22Rv1 (cell line): ENCODE data around the gene PTH2.

Source experiments
- H3K27ac ChIP-seq: fragments of 450-650 bp; 2 replicates; pipeline ENCODE4 v1.5.1; 2017
- CTCF ChIP-seq: fragments of 450-650 bp; IDR thresholded peaks from 2 replicates; pipeline ENCODE4 v1.5.1; 2017; ENCODE audit warnings: mild to moderate bottlenecking
- ZFX ChIP-seq: fragments of 450-650 bp; IDR thresholded peaks from 2 replicates; pipeline ENCODE4 v1.6.1; 2017; ENCODE audit warnings: antibody characterized with exemption, borderline replicate concordance

Gene PTH2

GRCh38 chr19:49396738-49397505 lies 26.3 kb downstream of the PTH2 start:
- TF ChIP-seq ZFX: no peak
- no peak for TF ChIP-seq CTCF
- H3K27ac ChIP-seq: no peak overlapping the region

- TF ChIP-seq CTCF (no peak), ZFX (no peak)
Observed at GRCh38 chr19:49395581-49396407, 27.4 kb downstream of the PTH2 start.

DNA sequence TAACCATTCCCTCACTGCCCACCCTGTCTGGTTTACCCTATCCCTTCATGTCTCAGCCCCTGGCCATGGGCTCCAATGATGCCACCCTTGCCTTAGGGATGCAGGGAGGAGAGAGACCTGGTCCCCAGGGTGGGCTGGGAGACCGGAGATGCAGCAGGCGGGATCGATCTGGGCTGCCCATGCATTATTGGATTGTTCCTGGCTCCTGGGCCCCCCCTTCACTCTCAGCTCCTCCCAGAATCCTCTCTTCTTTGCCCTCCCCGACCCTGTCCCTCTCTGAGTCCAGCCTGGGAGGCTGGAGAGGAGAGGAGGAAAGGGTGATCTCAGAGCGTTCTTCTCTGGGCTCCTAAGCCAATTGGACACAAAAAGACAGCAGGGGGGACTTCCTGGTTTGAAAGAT lies 29.4 kb downstream of the PTH2 start:
- no peak overlapping the region for H3K27ac ChIP-seq
- TF ChIP-seq CTCF: no peak
- TF ChIP-seq ZFX: no peak

More at GRCh38 chr19:49395581-49396407, 27.4 kb downstream of the PTH2 start:
- no peak overlapping the region for H3K27ac ChIP-seq

GRCh38 chr19:49391581-49392399 lies 31.5 kb downstream of the PTH2 start:
- H3K27ac ChIP-seq: peak overlapping the region; percentile 35
- TF ChIP-seq ZFX (no peak), CTCF (peak; percentile 96)

- peak overlapping the region; percentile 35; the same call in 1 of the 2 replicates for H3K27ac ChIP-seq
- no peak for TF ChIP-seq ZFX
- TF ChIP-seq CTCF: no peak
Observed at GRCh38 chr19:49390929-49391359, 32.3 kb downstream of the PTH2 start.

DNA sequence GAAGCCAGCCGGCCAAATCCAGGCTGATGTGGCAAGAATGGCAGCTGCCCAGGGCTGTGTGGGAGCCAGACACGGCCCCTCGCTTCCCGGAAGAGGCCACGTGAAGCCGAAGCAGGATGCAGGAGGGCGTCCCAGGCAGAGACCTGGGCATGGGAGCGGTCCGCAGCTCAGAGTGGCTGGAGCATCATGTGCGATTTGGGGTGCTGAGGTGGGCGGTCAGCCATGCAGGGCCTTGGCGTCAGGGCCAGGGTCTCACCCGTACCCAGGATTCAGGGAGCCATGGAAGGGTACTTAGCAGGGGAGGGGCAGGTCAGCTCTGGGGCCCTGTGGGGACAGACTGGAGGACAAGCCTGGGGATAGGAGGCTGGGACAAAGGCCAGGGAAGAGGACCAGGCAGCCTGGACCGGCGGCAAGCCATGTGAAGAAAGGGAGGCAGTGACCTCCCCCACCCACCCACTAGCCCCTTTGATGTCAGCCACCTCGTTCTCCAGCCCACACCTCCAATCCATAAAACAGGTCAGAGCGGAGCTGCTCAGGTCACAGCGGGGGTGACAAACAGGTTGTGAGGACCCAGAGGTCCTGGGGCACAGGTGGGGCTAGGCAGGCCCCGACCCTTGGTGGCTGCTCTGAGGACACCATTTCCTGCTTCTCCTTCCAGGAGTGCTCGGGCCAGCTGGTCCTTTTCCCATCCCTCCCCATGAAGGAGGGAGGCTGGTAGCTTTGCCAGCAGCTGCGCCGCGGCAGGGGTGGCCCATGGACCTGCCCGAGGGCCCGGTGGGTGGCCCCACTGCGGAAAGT lies 32.9 kb downstream of the PTH2 start:
- H3K27ac ChIP-seq: no peak overlapping the region
- TF ChIP-seq ZFX: no peak
- TF ChIP-seq CTCF: no peak
